Choroid plexus epithelial cell (primary cell): ENCODE measurements around the gene PARP11.

Experiments used
- DNase-seq: peaks from one replicate; pipeline ENCODE4 v3.0.0-alpha.2; 2010; ENCODE audit warnings: low read depth
- H3K4me3 ChIP-seq: 2 replicates; pipeline ENCODE4 v1.5.1; 2011; ENCODE audit warnings: low read depth, mild to moderate bottlenecking, control low read depth, low read length, moderate library complexity
- TF ChIP-seq, protein P1 (sequence below): conservative IDR thresholded peaks from 2 replicates; pipeline ENCODE4 v1.5.1; 2011; ENCODE audit warnings: low read depth, mild to moderate bottlenecking, control low read depth, inconsistent platforms, low read length, moderate library complexity

PARP11 gene

DNA sequence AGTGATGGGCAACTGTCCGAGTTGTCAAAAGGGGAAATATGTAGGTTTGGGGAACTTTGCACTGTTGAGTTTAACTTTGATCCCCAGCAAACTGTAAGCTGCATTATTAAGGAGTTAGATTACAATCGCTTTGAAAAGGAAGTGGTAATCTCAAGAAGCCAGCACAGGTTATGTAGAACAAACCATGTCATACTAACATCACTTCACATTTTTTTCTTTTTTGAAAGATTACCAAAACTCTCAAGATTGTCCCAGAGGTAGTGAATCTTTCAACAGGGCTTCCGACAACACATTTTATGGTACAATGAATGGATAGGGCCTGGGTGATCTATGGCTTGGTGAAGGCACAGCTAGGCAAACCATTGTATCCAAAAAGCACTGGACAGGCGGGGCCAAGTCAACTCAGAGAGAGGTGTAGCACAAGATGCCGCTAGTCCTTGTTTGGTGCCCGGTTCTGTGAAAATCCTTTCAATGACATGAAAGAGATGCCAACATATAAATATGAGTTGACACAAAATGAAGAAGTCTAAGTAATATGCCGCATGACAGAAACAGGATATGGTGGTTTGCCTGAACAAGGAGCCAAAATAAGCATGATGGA, 24.3 kb upstream of the PARP11 start:
- no peak for DNase-seq
- H3K4me3 ChIP-seq, result no peak overlapping the region
- TF ChIP-seq, protein P1, sequence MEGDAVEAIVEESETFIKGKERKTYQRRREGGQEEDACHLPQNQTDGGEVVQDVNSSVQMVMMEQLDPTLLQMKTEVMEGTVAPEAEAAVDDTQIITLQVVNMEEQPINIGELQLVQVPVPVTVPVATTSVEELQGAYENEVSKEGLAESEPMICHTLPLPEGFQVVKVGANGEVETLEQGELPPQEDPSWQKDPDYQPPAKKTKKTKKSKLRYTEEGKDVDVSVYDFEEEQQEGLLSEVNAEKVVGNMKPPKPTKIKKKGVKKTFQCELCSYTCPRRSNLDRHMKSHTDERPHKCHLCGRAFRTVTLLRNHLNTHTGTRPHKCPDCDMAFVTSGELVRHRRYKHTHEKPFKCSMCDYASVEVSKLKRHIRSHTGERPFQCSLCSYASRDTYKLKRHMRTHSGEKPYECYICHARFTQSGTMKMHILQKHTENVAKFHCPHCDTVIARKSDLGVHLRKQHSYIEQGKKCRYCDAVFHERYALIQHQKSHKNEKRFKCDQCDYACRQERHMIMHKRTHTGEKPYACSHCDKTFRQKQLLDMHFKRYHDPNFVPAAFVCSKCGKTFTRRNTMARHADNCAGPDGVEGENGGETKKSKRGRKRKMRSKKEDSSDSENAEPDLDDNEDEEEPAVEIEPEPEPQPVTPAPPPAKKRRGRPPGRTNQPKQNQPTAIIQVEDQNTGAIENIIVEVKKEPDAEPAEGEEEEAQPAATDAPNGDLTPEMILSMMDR, result no peak

DNA sequence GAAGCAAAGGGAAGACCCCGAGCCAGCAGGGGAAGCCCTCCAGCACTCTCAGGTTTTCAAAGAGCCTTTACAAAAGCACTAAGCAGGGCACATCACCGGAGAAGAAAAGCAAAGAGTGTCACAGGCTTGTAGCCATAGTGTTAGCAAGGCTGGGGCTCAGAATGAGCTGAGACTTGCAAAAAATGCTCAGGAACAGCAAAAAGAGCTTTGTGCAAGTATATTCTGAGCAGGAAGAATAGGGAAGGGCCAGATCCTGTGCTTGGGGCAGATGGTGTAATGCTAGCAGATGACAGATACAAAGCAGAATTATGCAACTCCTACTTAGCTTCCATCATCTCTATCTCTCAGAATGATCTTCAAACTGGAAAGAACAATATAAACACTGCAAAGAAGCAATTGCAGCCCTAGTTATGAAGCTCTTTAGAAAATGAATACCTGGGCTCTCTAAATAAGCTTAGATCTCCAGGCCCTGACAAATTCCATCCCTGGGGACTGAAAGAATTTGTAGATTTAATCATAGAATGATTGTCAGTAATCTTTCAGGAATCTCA, 23.7 kb upstream of the PARP11 start:
- H3K4me3 ChIP-seq, result no peak overlapping the region

DNA sequence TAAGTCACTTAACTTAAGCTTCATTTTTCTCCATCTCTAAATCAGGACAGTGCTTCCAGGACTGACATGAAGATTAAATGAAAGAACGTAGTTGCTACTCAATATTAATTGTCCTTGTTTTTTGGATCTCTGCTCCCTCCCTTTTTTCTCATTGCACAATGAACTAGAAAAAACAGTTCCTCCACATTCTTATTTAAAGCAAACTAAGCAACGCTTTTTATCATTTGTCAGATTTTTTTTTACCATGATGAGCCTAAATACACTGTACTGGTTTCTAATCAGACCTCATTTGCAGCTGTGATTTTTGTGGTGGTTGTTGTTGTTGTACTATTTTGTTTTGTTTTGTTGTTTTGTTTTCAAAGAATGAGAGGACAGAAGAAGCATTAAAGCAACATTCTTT, 23.2 kb upstream of the PARP11 start:
- no peak overlapping the region for H3K4me3 ChIP-seq
- TF ChIP-seq, protein P1, result no peak
- no peak for DNase-seq

More for the DNA sequence above, 23.7 kb upstream of the PARP11 start:
- TF ChIP-seq, protein P1, result no peak
- peak; percentile 12 for DNase-seq

DNA sequence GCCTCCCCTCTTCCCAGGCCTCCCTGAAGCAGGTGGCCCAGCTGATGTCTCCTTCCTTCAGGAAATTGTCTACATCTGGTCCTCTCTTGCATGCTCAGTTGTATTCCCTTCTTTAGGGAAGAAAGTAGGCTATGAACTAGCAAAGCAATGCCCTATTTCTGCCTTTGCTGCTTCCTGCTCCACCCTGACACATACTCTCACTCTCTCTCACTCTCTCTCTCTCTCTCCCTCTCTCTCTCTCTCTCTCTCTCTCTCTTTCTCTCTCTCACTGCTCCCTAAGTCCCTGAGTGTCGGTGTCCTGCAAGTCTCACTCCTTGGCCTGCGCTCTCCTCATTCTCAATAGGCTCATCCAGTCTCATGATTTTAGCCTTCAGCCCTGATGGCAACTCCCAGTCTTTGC, 19.4 kb upstream of the PARP11 start:
- TF ChIP-seq, protein P1, result no peak
- DNase-seq, result no peak
- no peak overlapping the region for H3K4me3 ChIP-seq

DNA sequence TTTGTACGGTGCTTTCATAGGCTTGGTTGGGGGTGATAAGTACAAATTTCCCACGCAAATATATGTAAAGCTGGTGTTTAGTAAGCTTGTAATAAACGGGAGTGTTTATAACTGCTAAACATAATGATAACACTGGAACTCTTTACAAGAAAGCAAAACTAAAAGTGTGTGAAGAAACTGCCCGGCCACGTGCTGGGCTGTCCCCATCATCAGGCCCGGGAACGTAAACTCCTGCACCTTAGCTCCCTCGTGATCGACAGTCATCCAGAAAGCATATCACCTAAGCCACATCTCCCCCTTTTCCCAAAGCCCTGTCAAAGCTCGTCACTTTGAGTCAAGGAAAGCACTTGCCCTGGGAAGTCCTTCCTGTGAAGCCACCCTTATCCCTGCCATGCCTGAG, 18.0 kb upstream of the PARP11 start:
- DNase-seq, result no peak
- TF ChIP-seq, protein P1, result no peak
- no peak overlapping the region for H3K4me3 ChIP-seq

DNA sequence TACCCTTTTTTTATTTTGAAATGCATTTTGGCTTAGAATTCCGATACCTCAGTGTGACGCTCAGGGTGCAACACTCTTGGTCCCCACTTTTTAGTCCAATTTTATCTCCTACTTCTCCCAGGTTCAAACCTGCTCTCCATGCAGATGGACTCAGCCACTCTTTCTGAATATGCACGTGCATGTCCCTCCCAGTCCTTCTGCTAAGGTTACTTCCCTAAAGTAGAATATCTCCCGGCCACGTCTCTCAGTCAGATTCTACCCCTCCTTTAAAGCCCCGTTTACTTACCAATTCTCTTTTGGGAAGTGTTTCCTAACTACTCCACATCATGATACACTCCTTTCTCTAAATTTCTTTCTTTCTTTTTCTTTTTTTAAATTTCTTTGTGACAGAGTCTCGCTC, 15.5 kb upstream of the PARP11 start:
- TF ChIP-seq, protein P1, result no peak

More for the DNA sequence above, 15.5 kb upstream of the PARP11 start:
- no peak for DNase-seq
- no peak overlapping the region for H3K4me3 ChIP-seq
